SK-N-MC (cell line): ENCODE results near the gene FHIT.

Experiments used
- EZH2 ChIP-seq: fragments of 200-600 bp; sonication (generic); IDR thresholded peaks from one replicate; pipeline ENCODE4 v1.6.1; 2017; ENCODE audit warnings: antibody characterized with exemption
- FOXP2 ChIP-seq: optimal IDR thresholded peaks from 2 replicates; pipeline ENCODE3; 2011; ENCODE audit warnings: mild to moderate bottlenecking, moderate library complexity; ENCODE audit not compliant: insufficient read depth; ENCODE audit errors: extremely low read length, control extremely low read depth
- POLR2AphosphoS5 ChIP-seq: IDR thresholded peaks from 2 replicates; pipeline ENCODE4 v1.6.1; 2012; ENCODE audit warnings: mild to moderate bottlenecking, low read depth, low read length, borderline replicate concordance

- no peak for TF ChIP-seq EZH2
- no peak for TF ChIP-seq POLR2AphosphoS5
- TF ChIP-seq FOXP2, result no peak
Measured at GRCh38 chr3:59731943-59732342, 1519.3 kb downstream of the FHIT start.
